Measurements from ENCODE around the gene OSBPL3.

OSBPL3 gene

GRCh38 chr7:24952464-24952863 is 27.5 kb downstream of the OSBPL3 start:
- no peak for TF ChIP-seq CTCF (conservative IDR thresholded peaks at IDR 0.05; ENCODE audit: low read depth)
- ChIA-PET POLR2A (ENCODE audit: low non-redundant PET) (no interaction called here), CTCF (interaction anchor here (1.2 kb wide), 1 partner anchor 27 kb away, joined by 4 read pairs; no protein-coding TSS in a partner anchor)
- no peak overlapping the region for H3K27ac ChIP-seq
- no peak for DNase-seq (ENCODE audit: low spot score)

GRCh38 chr7:24951441-24951980 is 28.5 kb downstream of the OSBPL3 start:
- H3K27ac ChIP-seq, result no peak overlapping the region
- CTCF ChIA-PET, result interaction anchor here (0.5 to 0.8 kb wide), 5 partner anchors 11 to 1066 kb away, joined by 3 to 5 read pairs (median 4); no protein-coding TSS in a partner anchor
- no peak for DNase-seq (ENCODE audit: low spot score)
- POLR2A ChIA-PET (ENCODE audit: low non-redundant PET), result no interaction called here
- TF ChIP-seq CTCF (conservative IDR thresholded peaks at IDR 0.05; ENCODE audit: low read depth), result no peak

- POLR2A ChIA-PET (ENCODE audit: low non-redundant PET), result no interaction called here
- CTCF ChIA-PET, result no interaction called here
- no peak for TF ChIP-seq CTCF (conservative IDR thresholded peaks at IDR 0.05; ENCODE audit: low read depth)
- no peak for DNase-seq (ENCODE audit: low spot score)
- H3K27ac ChIP-seq, result no peak overlapping the region
Observed at GRCh38 chr7:24949884-24950283, 30.1 kb downstream of the OSBPL3 start.

GRCh38 chr7:24948739-24949138 is 31.2 kb downstream of the OSBPL3 start:
- ChIA-PET CTCF (interaction anchor here (0.6 to 0.8 kb wide), 2 partner anchors 11 to 14 kb away, joined by 3 read pairs; no protein-coding TSS in a partner anchor), POLR2A (ENCODE audit: low non-redundant PET) (no interaction called here)
- no peak overlapping the region for H3K27ac ChIP-seq
- DNase-seq (ENCODE audit: low spot score), result no peak
- TF ChIP-seq CTCF (conservative IDR thresholded peaks at IDR 0.05; ENCODE audit: low read depth), result no peak

- no peak for TF ChIP-seq CTCF (conservative IDR thresholded peaks at IDR 0.05; ENCODE audit: low read depth)
- no peak for DNase-seq (ENCODE audit: low spot score)
- POLR2A ChIA-PET (ENCODE audit: low non-redundant PET), result no interaction called here
- H3K27ac ChIP-seq, result no peak overlapping the region
- CTCF ChIA-PET, result interaction anchor here (0.8 kb wide), 1 partner anchor 35 kb away, joined by 3 read pairs; no protein-coding TSS in a partner anchor
Observed at GRCh38 chr7:24946467-24946866, 33.5 kb downstream of the OSBPL3 start.

GRCh38 chr7:24945899-24946298 is 34.1 kb downstream of the OSBPL3 start:
- CTCF ChIA-PET, result interaction anchor here (0.7 to 0.8 kb wide), 2 partner anchors 34 to 35 kb away, joined by 3 to 4 read pairs; partner anchors contain the start of gene OSBPL3
- POLR2A ChIA-PET (ENCODE audit: low non-redundant PET), result no interaction called here
- no peak for DNase-seq (ENCODE audit: low spot score)
- no peak for TF ChIP-seq CTCF (conservative IDR thresholded peaks at IDR 0.05; ENCODE audit: low read depth)
- no peak overlapping the region for H3K27ac ChIP-seq

Data from RWPE1 (cell line).